Skeletal muscle cell (primary cell): ENCODE results near the gene RASGRP4.

Experiments used
- DNase-seq: peaks from one replicate; pipeline ENCODE4 v3.0.0-alpha.2; 2010; ENCODE audit warnings: low read depth
- H3K4me3 ChIP-seq: 2 replicates; pipeline ENCODE4 v1.5.1; 2011; ENCODE audit warnings: low read depth, mild to moderate bottlenecking, control low read depth, low read length, moderate library complexity

RASGRP4 gene

DNA sequence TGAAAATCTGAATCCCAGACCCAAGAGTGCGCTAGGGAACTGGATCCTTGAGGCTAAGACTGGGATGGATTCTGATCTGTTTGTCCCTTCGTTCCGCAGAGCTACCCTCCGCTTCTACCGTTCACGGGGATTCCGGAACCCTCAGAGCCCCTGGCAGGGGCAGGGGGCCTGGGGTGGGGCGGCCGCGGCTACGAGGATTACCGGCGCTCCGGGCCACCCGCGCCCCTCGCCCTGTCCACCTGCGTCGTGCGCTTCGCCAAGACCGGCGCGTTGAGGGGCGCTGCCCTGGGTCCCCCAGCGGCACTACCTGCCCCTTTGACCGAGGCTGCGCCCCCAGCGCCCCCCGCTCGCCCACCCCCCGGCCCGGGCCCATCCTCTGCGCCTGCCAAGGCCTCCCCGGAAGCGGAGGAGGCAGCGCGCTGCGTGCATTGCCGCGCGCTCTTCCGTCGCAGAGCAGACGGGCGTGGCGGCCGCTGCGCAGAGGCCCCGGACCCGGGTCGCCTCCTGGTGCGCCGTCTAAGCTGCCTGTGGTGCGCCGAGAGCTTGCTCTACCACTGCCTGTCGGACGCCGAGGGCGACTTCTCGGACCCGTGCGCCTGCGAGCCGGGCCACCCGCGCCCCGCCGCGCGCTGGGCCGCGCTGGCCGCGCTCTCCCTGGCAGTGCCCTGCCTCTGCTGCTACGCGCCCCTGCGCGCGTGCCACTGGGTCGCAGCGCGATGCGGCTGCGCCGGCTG is 30.5 kb downstream of the RASGRP4 start:
- no peak for DNase-seq
- H3K4me3 ChIP-seq: no peak overlapping the region

- H3K4me3 ChIP-seq: no peak overlapping the region
- no peak for DNase-seq
These were observed 31.5 kb downstream of the RASGRP4 start for GRCh38 chr19:38394488-38394887.

GRCh38 chr19:38392707-38393308 is 33.2 kb downstream of the RASGRP4 start:
- DNase-seq: no peak
- H3K4me3 ChIP-seq: no peak overlapping the region

DNA sequence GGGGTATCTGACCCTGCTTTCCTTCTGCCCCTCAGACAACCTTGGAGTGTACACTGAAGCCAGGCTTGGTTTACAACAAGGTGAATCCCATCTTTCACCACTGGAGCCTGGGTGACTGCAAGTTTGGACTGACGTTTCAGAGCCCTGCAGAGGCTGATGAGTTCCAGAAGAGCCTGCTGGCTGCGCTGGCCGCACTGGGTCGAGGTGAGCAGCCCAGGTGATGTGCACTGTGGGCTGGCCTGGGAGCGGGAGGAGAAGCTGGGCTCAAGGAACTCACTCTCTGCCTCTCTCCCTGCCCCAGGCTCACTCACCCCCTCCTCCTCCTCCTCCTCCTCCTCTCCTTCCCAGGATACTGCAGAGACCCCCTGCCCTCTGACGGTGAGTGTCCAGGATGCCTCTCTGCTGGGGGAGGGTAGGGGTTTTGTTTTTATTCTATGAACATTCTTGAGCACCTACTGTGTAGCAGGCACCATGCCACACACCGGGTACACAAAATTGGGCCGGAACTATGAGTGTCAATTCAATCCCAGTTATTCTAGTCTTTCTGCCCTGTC is 34.0 kb downstream of the RASGRP4 start:
- no peak overlapping the region for H3K4me3 ChIP-seq
- DNase-seq: no peak

GRCh38 chr19:38389957-38390924 is 35.8 kb downstream of the RASGRP4 start:
- peak overlapping the region; percentile 81 for H3K4me3 ChIP-seq
- no peak for DNase-seq

- peak; percentile 41 for DNase-seq
- H3K4me3 ChIP-seq: peak overlapping the region; percentile 81
These were observed 36.7 kb downstream of the RASGRP4 start for GRCh38 chr19:38389101-38389925.

DNA sequence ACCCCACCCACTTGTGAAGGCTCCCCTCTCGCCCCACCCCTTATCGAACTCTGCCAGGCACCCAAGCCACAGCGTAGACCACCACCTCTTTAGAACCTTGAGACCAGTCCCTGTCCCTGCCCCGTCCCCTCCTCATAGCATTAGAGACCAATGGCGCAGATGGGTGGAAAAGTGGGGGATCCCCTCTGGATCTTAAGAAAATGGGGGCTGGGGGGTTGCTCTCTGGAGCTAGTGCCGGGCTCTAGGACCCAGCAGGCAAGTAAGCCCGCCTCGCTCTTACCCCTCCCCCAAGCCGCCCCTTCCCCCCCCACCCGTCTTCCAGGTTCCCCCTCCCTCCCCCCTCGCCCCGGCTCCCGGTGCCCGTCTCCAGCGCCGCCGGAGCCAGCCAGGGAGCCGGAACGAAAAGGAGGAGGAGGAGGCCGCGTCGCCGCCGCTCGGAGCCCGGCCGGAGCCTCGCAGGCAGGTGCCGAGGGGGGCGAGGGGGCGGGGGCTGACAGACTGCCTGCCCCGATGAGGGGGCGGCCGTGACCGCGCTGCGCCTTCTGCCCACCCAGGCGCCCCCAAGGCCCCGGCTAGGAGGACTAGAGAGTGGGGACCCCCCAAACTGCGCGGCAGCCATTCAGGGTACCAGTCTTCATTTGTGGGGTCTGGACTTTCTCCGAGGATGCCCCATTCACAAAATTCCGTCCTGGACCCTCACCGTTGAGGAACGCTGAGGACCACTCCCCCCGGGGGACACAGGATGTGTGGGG is 37.5 kb downstream of the RASGRP4 start, which contains the start of gene SPRED3:
TSS of gene SPRED3 (plus strand) at position 349 of the 752 bp plus-strand sequence. CDS start 1,606 bp downstream, outside the sequence.
- DNase-seq: no peak
- peak within 1 kb of the TSS; percentile 81 for H3K4me3 ChIP-seq

DNA sequence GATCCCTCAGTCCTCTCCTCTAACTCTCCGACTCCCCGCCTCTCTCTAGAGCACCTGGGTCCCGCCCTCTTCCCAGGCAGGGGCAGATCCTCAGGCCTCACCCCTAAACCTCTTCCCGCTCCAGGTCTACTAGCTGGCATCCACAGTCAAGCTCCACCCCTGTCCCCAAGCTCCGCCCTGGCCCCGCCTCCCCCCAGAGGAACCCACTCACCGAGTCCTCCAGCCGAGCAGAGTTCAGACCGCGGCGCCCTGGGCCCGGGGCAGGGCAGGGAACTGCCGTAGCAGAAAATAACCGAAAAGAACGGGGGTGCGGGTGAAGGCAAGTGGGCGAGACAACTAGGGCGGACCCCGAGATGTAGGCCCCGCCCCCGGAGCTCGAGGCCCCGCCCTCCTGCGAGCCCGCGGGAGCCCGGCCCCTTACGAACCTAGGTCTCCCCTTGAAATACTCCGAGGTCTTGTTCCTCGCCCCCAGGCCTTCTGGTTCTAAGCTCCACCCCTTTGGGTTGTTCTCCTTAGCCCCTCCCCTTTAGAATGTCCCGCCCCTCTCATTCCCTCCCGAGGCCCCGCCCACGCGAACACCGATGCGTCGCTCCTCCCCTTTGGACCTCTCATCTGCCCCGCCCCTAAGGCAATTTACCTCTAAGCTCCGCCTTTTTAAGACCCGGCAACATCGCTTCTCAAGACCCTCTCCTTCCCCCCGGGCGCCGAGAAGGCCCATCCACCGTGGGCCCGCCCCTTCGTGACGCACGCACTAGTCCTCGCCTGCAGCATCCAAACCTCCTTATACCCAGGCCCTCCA is 38.3 kb downstream of the RASGRP4 start, which contains the start of gene GGN:
TSS of gene GGN (minus strand) at position 485 of the 799 bp plus-strand sequence. CDS start 773 bp downstream, outside the sequence.
- H3K4me3 ChIP-seq: peak within 1 kb of the TSS; percentile 81

DNA sequence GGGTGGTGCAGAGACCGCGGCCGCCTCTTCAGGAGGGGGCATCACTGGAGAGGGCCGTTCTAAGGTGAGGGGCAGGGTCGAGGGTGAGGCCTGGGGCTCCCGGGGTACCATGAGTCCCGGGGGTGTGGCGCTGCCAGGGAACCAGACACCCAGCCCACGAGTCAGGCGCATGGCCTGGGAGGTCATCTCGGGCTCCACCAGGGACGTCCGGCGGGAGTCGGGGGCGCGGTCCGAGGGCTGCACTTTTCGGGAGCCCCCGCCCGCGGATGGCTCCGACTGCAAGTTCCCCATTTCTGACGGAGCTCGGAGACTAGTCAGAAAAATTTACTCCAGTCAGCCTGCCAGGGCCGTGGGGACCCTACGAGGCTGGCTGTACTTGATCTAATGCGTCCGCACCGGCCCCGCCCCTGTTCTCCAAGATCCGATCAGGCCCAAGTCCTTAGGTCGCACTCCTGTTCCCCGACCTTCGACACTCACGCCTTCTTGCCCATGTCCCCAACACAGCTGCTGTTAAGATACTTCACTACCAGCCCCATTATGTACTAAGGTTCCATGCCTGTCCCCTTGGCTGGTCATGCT is 39.0 kb downstream of the RASGRP4 start:
- H3K4me3 ChIP-seq: peak overlapping the region; percentile 81
- no peak for DNase-seq

More for the DNA sequence above, 38.3 kb downstream of the RASGRP4 start, which contains the start of gene GGN:
- peak; percentile 81 for DNase-seq

DNA sequence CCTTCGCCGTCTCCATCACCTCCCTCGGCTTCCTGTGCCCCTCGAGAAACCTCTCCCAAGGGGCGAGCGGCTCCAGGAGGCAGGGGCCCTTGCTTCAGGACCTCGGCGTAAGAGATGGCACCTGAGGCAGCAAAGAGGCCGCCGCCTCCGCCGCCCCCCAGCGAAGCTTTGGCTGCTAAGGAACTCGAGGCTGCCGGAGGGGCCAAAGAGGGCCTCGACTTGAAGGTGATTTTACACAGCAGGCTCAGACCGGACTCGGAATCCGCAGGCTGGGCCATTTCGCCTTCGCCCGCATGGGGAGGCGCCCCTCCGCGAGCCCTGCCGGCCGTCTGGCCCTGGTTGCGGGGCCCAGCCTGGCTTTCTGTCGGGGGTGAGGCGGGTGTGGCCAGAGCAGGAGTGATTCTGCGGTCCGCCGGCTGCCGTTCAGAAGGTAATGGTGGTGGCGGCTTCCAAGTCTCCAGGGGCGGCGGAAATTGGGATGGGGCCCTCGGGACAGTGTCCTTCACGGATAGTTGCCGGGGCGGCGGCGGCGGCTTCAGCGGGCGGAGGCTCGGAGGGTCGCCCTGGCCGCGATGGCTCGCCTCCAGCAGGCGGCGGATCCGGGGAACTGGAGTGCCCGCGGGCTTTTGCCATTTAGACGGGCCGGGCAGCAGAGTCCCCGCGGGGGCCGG is 39.6 kb downstream of the RASGRP4 start:
- DNase-seq: no peak
- H3K4me3 ChIP-seq: no peak overlapping the region

DNA sequence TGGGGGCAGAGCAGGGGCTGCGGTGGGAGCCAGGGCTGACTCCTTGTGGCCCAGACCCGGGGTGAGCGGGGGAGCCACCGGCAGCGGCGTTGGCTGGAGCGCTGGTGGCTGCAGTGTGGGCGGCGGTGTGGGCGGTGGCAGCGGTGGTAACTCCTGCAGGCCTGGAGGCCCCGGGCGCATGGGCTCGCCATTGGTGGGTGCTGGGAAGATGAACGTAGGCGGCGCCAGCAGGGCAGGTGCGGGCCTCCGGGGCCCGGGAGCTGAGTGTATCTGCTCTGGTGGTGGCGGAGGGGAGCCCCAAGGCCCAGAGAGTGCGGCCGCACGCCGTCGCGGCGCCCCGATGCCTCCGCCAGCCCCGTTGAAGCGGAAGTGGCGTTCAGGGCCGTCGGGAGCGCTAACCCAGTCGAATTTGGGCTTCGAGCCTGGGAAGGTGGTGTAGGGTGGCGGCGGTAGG is 40.2 kb downstream of the RASGRP4 start:
- DNase-seq: no peak
- H3K4me3 ChIP-seq: no peak overlapping the region

DNA sequence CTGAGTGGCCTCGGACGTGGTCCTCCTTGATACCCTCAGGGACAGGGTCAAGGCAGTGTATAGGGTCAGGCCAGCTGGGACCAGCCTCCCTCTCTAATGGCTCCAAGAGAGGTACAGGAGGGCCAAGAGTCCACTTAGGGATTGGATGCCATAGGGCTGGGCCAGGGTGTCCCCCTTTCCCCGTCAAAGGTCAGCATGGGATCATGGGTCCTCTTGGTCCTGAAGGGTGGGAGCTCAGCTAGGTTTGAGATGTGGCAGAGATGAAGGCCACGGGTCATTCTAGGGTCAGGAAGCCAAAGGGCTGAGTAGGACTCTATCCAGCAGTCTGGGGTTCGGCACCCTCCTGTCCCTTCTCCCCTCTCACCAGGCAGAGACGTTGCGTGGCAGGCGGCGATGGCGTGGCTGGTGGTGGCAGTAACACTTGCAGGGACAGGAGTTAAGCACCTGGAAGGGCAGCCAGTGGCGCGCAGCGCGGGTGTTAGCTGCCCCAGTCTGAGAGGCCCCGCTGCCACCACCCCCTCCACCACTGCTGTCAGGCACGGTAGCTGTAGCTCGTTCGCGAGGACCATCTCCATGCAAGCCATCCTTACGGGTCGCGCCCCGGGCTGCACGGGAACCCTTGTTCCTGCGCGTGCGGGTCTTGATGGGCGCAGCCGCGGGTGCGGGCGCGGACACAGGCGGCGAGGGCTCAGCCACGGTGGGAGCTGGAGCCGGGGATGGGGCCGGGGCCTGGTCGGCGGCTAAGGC is 40.8 kb downstream of the RASGRP4 start:
- DNase-seq: no peak
- no peak overlapping the region for H3K4me3 ChIP-seq

DNA sequence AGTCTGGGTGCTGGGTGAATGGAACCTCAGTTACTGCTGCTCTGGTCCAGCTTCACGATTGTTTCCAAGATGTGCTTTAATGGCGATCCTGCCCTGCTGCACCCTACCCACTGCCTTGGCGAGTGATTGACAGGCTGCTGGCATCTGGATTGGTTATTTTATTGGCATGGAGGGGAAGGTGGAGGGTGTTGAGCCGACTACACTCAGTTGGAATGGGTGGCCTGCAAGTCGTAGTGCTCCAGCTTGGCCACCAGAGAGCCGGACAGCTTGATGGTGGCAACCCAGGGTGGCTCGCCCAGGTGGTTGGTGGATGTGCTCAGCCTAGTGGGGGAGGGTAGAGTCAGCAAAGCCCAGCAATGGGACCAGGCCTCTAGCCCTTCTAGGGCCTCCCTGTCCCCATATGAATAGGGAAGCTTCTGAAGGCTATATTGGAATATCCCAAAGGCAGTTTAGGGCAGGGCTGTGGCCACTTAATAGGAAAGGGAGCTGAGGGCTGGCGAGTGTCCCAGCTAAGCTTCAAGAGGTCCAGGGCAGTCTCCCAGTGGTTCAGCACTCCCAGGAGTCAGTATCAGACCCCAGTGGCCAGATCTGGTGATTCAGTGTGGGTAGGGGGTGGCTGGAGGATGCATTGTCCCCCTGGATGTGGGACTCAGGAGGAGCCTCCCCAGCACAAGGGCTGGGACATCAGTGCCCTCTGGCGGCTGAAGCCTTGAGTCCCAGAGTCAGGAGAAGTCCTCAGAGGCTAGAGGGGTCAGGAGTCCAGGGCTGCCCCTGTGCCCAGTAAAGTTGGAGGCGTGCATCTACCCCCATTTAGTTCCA is 41.6 kb downstream of the RASGRP4 start:
- no peak for DNase-seq
- no peak overlapping the region for H3K4me3 ChIP-seq

DNA sequence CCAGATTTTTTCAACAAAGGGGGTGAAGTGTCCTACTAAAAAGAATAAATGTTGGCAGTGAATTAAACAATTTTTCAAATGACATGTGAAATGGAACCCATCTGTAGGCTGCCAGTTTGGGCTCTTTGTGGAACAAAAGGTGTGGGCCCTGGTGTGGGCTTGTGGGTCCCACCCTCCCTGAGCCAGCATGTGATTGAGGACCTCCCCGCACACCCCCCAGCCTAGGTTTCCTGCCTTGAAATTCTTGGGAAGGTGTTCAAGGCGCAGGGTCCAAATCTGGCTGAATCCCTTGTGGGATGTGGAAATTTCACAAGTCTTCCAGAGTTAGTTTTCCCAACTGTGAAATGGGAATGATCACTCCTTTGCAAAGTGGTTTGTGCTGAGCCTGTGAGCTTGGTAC is 42.3 kb downstream of the RASGRP4 start:
- DNase-seq: no peak
- no peak overlapping the region for H3K4me3 ChIP-seq

DNA sequence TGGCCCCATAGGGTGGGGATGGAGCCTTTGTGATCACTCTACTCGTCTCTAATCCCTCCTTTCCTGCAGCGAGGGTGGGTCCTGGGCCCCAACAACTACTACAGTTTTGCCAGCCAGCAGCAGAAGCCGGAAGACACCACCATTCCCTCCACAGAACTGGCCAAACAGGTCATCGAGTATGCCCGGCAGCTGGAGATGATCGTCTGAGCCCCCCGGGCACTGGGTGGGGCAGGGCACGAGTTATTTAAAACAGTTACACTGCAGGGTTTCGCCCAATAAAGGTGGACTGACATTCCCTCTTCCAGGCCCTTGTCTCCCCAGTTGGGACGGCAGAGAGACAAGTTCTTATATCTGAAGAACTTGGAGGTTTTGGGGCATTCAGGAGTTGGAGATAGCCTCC is 42.8 kb downstream of the RASGRP4 start:
- DNase-seq: no peak
- no peak overlapping the region for H3K4me3 ChIP-seq
